Neural progenitor cell (in vitro differentiated cells): Measurements from ENCODE around the gene IL17RA. TPM values are rescaled to one million over a fixed set of nuclear protein-coding genes. Genes with fewer than 3 reads are reported as not detected.

Experiments
- DNase-seq: peaks from one replicate; pipeline ENCODE4 v3.0.0-alpha.2; 2016; ENCODE audit warnings: low spot score
- H2AFZ ChIP-seq: fragments of 200-600 bp; sonication (generic); replicated peaks from 2 replicates; pipeline ENCODE4 v1.6.1; 2016; ENCODE audit warnings: antibody characterized with exemption
- H3F3A ChIP-seq: fragments of 200-600 bp; sonication (generic); 2 replicates; pipeline ENCODE4 v1.6.1; 2016; ENCODE audit warnings: antibody characterized with exemption, low read depth
- H3K27ac ChIP-seq: fragments of 200-600 bp; sonication (generic); 2 replicates; pipeline ENCODE4 v1.5.1; 2016; ENCODE audit warnings: mild to moderate bottlenecking
- H3K27me3 ChIP-seq: fragments of 200-600 bp; sonication (generic); 2 replicates; pipeline ENCODE4 v1.6.1; 2016; ENCODE audit warnings: mild to moderate bottlenecking, moderate library complexity
- H3K36me3 ChIP-seq: fragments of 200-600 bp; sonication (generic); 2 replicates; pipeline ENCODE4 v1.5.1; 2016
- H3K4me1 ChIP-seq: fragments of 200-600 bp; sonication (generic); 2 replicates; pipeline ENCODE4 v1.6.1; 2016; ENCODE audit warnings: mixed run types
- H3K4me2 ChIP-seq: fragments of 200-600 bp; sonication (generic); 2 replicates; pipeline ENCODE4 v1.6.1; 2016
- H3K4me3 ChIP-seq: fragments of 200-600 bp; sonication (generic); 2 replicates; pipeline ENCODE4 v1.5.1; 2016
- H3K79me2 ChIP-seq: fragments of 200-600 bp; sonication (generic); 2 replicates; pipeline ENCODE4 v1.6.1; 2016; ENCODE audit warnings: low read depth
- H3K9ac ChIP-seq: fragments of 200-600 bp; sonication (generic); 2 replicates; pipeline ENCODE4 v1.6.1; 2016
- H3K9me3 ChIP-seq: fragments of 200-600 bp; sonication (generic); 2 replicates; pipeline ENCODE4 v1.5.1; 2016; ENCODE audit warnings: low read depth
- H4K20me1 ChIP-seq: fragments of 200-600 bp; sonication (generic); 2 replicates; pipeline ENCODE4 v1.6.1; 2016; ENCODE audit warnings: low read depth
- H3K27ac Mint-ChIP-seq: 3 replicates; pipeline ENCODE4 v1.8.0; 2021; ENCODE audit warnings: mixed read lengths
- H3K27me3 Mint-ChIP-seq: 2 replicates; pipeline ENCODE4 v1.8.0; 2022; ENCODE audit warnings: low read depth, mild to moderate bottlenecking, inconsistent platforms, moderate library complexity, mixed read lengths; ENCODE audit not compliant: insufficient read depth
- H3K36me3 Mint-ChIP-seq: 3 replicates; pipeline ENCODE4 v1.8.0; 2021; ENCODE audit warnings: mixed read lengths
- H3K4me1 Mint-ChIP-seq: 3 replicates; pipeline ENCODE4 v1.8.0; 2021; ENCODE audit warnings: mixed read lengths
- H3K4me3 Mint-ChIP-seq: 3 replicates; pipeline ENCODE4 v1.8.0; 2021; ENCODE audit warnings: mild to moderate bottlenecking, moderate library complexity, mixed read lengths
- H3K9me3 Mint-ChIP-seq: 3 replicates; pipeline ENCODE4 v1.8.0; 2020; ENCODE audit warnings: mixed read lengths
- CTCF ChIP-seq: fragments of 200-600 bp; sonication (generic); IDR thresholded peaks from 2 replicates; pipeline ENCODE4 v1.5.1; 2017; ENCODE audit warnings: antibody characterized with exemption, mild to moderate bottlenecking
- EZH2 ChIP-seq: fragments of 200-600 bp; sonication (generic); IDR thresholded peaks from 2 replicates; pipeline ENCODE4 v1.6.1; 2017; ENCODE audit warnings: antibody characterized with exemption, mild to moderate bottlenecking, moderate library complexity
- EZH2phosphoT487 ChIP-seq: fragments of 200-600 bp; sonication (generic); IDR thresholded peaks from 2 replicates; pipeline ENCODE4 v1.6.1; 2017; ENCODE audit warnings: antibody characterized with exemption
- total RNA-seq: library from RNA; depleted of rRNA; stranded (reverse); fragments of >200 nt; gene quantifications from 2 replicates; pipeline ENCODE4 v1.2.3, GENCODE V29; 2015; ENCODE audit warnings: low replicate concordance

IL17RA gene
- total RNA-seq, 1 donor from 2014 or later, result 5.2 TPM

- Histone ChIP-seq H3F3A (no peaks in the 10 kb centered on the region), H3K9ac (no peak overlapping the region), H3K4me2 (no peak overlapping the region), H4K20me1 (no peaks in the 10 kb centered on the region), H3K79me2 (no peaks in the 10 kb centered on the region), H3K4me3 (no peak overlapping the region), H3K27ac (no peak overlapping the region), H2AFZ (no peak overlapping the region), H3K4me1 (no peaks in the 10 kb centered on the region), H3K27me3 (peaks cover 6% of the 10 kb centered on the region), H3K9me3 (no peaks in the 10 kb centered on the region), H3K36me3 (no peaks in the 10 kb centered on the region)
- Mint-ChIP-seq H3K4me3 (no peak overlapping the region), H3K4me1 (no peaks in the 10 kb centered on the region), H3K27me3 (peaks cover 12% of the 10 kb centered on the region), H3K27ac (no peak overlapping the region), H3K36me3 (no peaks in the 10 kb centered on the region), H3K9me3 (no peaks in the 10 kb centered on the region)
- TF ChIP-seq CTCF (no peak), EZH2 (no peak), EZH2phosphoT487 (no peak)
- no peak for DNase-seq
Measured at GRCh38 chr22:17063411-17064106, 21.2 kb upstream of the IL17RA start.

GRCh38 chr22:17064498-17065100, 20.2 kb upstream of the IL17RA start:
- no peak overlapping the region for H3K4me3 Mint-ChIP-seq
- H3K9me3 Mint-ChIP-seq, result no peaks in the 10 kb centered on the region
- no peak overlapping the region for H3K27ac ChIP-seq
- no peak for DNase-seq
- no peaks in the 10 kb centered on the region for H3F3A ChIP-seq
- no peaks in the 10 kb centered on the region for H3K79me2 ChIP-seq
- no peaks in the 10 kb centered on the region for H3K27me3 ChIP-seq
- no peak overlapping the region for H3K4me3 ChIP-seq
- no peak for TF ChIP-seq CTCF
- no peak for TF ChIP-seq EZH2phosphoT487
- TF ChIP-seq EZH2, result no peak
- H3K9me3 ChIP-seq, result no peaks in the 10 kb centered on the region
- H4K20me1 ChIP-seq, result no peaks in the 10 kb centered on the region
- H3K27ac Mint-ChIP-seq, result no peak overlapping the region
- H3K9ac ChIP-seq, result no peak overlapping the region
- H3K4me2 ChIP-seq, result no peak overlapping the region
- no peaks in the 10 kb centered on the region for H3K36me3 Mint-ChIP-seq
- peaks cover 12% of the 10 kb centered on the region for H3K27me3 Mint-ChIP-seq
- no peaks in the 10 kb centered on the region for H3K4me1 ChIP-seq
- H3K36me3 ChIP-seq, result no peaks in the 10 kb centered on the region
- H2AFZ ChIP-seq, result no peak overlapping the region
- H3K4me1 Mint-ChIP-seq, result no peaks in the 10 kb centered on the region

GRCh38 chr22:17065433-17065832, 19.4 kb upstream of the IL17RA start:
- H3K4me1 ChIP-seq, result no peaks in the 10 kb centered on the region
- no peaks in the 10 kb centered on the region for H3K9me3 ChIP-seq
- H3K27me3 ChIP-seq, result no peaks in the 10 kb centered on the region
- H2AFZ ChIP-seq, result no peak overlapping the region
- DNase-seq, result no peak
- H3F3A ChIP-seq, result no peaks in the 10 kb centered on the region
- H4K20me1 ChIP-seq, result no peaks in the 10 kb centered on the region
- TF ChIP-seq CTCF (no peak), EZH2phosphoT487 (no peak), EZH2 (no peak)
- Mint-ChIP-seq H3K9me3 (no peaks in the 10 kb centered on the region), H3K27me3 (peaks cover 12% of the 10 kb centered on the region), H3K36me3 (no peaks in the 10 kb centered on the region), H3K4me1 (no peaks in the 10 kb centered on the region), H3K4me3 (no peak overlapping the region), H3K27ac (no peak overlapping the region)
- H3K9ac ChIP-seq, result no peak overlapping the region
- H3K79me2 ChIP-seq, result no peaks in the 10 kb centered on the region
- H3K4me2 ChIP-seq, result no peak overlapping the region
- H3K4me3 ChIP-seq, result no peak overlapping the region
- no peaks in the 10 kb centered on the region for H3K36me3 ChIP-seq
- H3K27ac ChIP-seq, result no peak overlapping the region
